ENCODE measurements around the gene CISD3.

Gene CISD3

DNA sequence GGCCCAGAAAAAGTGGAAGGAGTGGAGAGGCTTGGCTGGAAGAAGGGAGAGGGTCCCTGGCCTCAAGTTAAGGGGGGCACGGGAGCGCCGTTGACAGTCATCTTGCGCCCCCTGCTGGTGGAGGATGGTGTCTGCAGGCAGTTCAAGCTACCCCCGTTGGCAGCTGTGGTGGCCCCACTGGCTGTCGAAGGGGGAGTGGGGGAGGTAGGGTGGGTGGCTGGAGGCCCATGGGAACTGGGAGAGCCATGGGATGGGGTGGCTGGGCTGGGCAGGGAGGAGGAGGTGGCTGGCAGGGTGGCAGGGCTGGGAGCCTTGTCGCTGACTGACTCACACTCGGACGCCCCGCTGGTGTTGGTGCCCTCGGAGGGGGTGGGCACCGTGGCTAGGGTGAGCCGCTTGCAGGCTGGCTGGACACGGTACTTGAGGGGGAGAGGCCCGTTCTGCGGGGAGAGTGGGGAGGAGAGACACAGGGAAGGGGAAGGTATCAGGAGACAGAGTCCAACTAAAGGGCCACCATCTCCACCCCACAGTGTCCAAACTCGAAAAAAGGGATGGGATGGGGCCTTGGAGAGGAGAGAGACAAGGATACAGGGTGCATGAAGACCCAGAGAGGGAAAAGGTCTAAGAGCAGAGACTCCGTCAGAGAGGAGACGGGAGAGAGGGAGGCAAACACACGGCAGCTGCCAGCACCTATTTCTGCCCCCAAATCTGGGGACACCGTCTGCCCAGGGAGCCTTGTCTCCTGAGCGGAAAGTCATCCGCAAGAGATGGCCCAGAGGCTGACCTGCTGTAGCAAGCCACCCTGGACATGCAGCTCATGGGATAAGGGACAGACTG lies 5.2 kb downstream of the CISD3 start (continued):
- TF ChIP-seq ZNF16 (tag by site-specific recombination; IDR thresholded peaks at IDR 0.05; ENCODE audit: low read depth) (no peak), ZNF623 (tag by site-specific recombination; IDR thresholded peaks at IDR 0.05) (no peak), ZNF274 (IDR thresholded peaks at IDR 0.05; ENCODE audit: low read length) (no peak), ZNF274 (tag by site-specific recombination; IDR thresholded peaks at IDR 0.05; ENCODE audit: borderline replicate concordance) (no peak), ZNF776 (tag by site-specific recombination; IDR thresholded peaks at IDR 0.05; ENCODE audit: borderline replicate concordance) (no peak), MZF1 (tag by site-specific recombination; IDR thresholded peaks at IDR 0.05; ENCODE audit: borderline replicate concordance) (no peak), ZNF157 (tag by site-specific recombination; IDR thresholded peaks at IDR 0.05) (no peak), ZNF354C (tag by site-specific recombination; IDR thresholded peaks at IDR 0.05; ENCODE audit: borderline replicate concordance, low read depth) (no peak), ZNF214 (tag by site-specific recombination; IDR thresholded peaks at IDR 0.05; ENCODE audit: borderline replicate concordance) (no peak), ZNF830 (tag by site-specific recombination; IDR thresholded peaks at IDR 0.05; ENCODE audit: low read depth) (no peak), ZBTB48 (tag by site-specific recombination; IDR thresholded peaks at IDR 0.05) (peak; percentile 57; the same call in 1 of the 2 replicates), ZEB2 (tag by site-specific recombination; IDR thresholded peaks at IDR 0.05) (peak; percentile 55; the same call in 1 of the 2 replicates), BCL11B (tag by site-specific recombination; IDR thresholded peaks at IDR 0.05; ENCODE audit: low read depth) (no peak), KLF1 (tag by site-specific recombination; IDR thresholded peaks at IDR 0.05) (no peak), OSR2 (tag by site-specific recombination; IDR thresholded peaks at IDR 0.05) (no peak), OVOL3 (tag by site-specific recombination; IDR thresholded peaks at IDR 0.05) (no peak), ZNF544 (tag by site-specific recombination; IDR thresholded peaks at IDR 0.05) (no peak), ZBTB20 (tag by site-specific recombination; IDR thresholded peaks at IDR 0.05) (no peak), ZNF391 (tag by site-specific recombination; IDR thresholded peaks at IDR 0.05; ENCODE audit: borderline replicate concordance, low read depth) (no peak), ZXDB (tag by site-specific recombination; IDR thresholded peaks at IDR 0.05) (no peak), ZNF211 (tag by site-specific recombination; IDR thresholded peaks at IDR 0.05; ENCODE audit: low read depth) (no peak), ZNF324 (tag by site-specific recombination; IDR thresholded peaks at IDR 0.05) (no peak), ZSCAN23 (tag by site-specific recombination; IDR thresholded peaks at IDR 0.05) (no peak), ZNF37A (tag by site-specific recombination; IDR thresholded peaks at IDR 0.05) (no peak), MEIS1 (CRISPR knock-in tag; IDR thresholded peaks at IDR 0.05; ENCODE audit: borderline replicate concordance) (no peak), ZNF707 (tag by site-specific recombination; IDR thresholded peaks at IDR 0.05) (no peak), SP3 (tag by site-specific recombination; IDR thresholded peaks at IDR 0.05) (no peak), ZNF785 (tag by site-specific recombination; IDR thresholded peaks at IDR 0.05) (no peak), SP7 (tag by site-specific recombination; IDR thresholded peaks at IDR 0.05) (0 out of 2 replicates have a peak, but pooled peaks have one; percentile 33), ZNF837 (tag by site-specific recombination; IDR thresholded peaks at IDR 0.05) (no peak), ZNF548 (tag by site-specific recombination; IDR thresholded peaks at IDR 0.05) (no peak)
- TF ChIP-seq, protein P1, sequence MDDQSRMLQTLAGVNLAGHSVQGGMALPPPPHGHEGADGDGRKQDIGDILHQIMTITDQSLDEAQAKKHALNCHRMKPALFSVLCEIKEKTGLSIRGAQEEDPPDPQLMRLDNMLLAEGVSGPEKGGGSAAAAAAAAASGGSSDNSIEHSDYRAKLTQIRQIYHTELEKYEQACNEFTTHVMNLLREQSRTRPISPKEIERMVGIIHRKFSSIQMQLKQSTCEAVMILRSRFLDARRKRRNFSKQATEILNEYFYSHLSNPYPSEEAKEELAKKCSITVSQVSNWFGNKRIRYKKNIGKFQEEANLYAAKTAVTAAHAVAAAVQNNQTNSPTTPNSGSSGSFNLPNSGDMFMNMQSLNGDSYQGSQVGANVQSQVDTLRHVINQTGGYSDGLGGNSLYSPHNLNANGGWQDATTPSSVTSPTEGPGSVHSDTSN (CRISPR knock-in tag; IDR thresholded peaks at IDR 0.05): no peak; the same call in 1 of the 2 replicates
- TF ChIP-seq, protein P2, sequence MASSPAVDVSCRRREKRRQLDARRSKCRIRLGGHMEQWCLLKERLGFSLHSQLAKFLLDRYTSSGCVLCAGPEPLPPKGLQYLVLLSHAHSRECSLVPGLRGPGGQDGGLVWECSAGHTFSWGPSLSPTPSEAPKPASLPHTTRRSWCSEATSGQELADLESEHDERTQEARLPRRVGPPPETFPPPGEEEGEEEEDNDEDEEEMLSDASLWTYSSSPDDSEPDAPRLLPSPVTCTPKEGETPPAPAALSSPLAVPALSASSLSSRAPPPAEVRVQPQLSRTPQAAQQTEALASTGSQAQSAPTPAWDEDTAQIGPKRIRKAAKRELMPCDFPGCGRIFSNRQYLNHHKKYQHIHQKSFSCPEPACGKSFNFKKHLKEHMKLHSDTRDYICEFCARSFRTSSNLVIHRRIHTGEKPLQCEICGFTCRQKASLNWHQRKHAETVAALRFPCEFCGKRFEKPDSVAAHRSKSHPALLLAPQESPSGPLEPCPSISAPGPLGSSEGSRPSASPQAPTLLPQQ (tag by site-specific recombination; IDR thresholded peaks at IDR 0.05): peak; percentile 93
- TF ChIP-seq, protein P3, sequence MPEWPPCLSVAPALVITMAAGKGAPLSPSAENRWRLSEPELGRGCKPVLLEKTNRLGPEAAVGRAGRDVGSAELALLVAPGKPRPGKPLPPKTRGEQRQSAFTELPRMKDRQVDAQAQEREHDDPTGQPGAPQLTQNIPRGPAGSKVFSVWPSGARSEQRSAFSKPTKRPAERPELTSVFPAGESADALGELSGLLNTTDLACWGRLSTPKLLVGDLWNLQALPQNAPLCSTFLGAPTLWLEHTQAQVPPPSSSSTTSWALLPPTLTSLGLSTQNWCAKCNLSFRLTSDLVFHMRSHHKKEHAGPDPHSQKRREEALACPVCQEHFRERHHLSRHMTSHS (tag by site-specific recombination; IDR thresholded peaks at IDR 0.05): no peak
- TF ChIP-seq, protein P4, sequence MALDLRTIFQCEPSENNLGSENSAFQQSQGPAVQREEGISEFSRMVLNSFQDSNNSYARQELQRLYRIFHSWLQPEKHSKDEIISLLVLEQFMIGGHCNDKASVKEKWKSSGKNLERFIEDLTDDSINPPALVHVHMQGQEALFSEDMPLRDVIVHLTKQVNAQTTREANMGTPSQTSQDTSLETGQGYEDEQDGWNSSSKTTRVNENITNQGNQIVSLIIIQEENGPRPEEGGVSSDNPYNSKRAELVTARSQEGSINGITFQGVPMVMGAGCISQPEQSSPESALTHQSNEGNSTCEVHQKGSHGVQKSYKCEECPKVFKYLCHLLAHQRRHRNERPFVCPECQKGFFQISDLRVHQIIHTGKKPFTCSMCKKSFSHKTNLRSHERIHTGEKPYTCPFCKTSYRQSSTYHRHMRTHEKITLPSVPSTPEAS (tag by site-specific recombination; IDR thresholded peaks at IDR 0.05): no peak
- TF ChIP-seq, protein P5, sequence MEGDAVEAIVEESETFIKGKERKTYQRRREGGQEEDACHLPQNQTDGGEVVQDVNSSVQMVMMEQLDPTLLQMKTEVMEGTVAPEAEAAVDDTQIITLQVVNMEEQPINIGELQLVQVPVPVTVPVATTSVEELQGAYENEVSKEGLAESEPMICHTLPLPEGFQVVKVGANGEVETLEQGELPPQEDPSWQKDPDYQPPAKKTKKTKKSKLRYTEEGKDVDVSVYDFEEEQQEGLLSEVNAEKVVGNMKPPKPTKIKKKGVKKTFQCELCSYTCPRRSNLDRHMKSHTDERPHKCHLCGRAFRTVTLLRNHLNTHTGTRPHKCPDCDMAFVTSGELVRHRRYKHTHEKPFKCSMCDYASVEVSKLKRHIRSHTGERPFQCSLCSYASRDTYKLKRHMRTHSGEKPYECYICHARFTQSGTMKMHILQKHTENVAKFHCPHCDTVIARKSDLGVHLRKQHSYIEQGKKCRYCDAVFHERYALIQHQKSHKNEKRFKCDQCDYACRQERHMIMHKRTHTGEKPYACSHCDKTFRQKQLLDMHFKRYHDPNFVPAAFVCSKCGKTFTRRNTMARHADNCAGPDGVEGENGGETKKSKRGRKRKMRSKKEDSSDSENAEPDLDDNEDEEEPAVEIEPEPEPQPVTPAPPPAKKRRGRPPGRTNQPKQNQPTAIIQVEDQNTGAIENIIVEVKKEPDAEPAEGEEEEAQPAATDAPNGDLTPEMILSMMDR (tag by site-specific recombination; IDR thresholded peaks at IDR 0.05): peak; percentile 92

Measured in HEK293 (cell line).